H9 (cell line): Measurements from ENCODE around the gene ASCC2. TPM values are rescaled to one million over a fixed set of nuclear protein-coding genes. Genes with fewer than 3 reads are reported as not detected.
A peak's percentile ranks its signal among the peaks of the same experiment; 100 is the strongest.

Experiments used
- DNase-seq: peaks from one replicate; pipeline ENCODE4 v3.0.0-alpha.2; 2017
- H2AFZ ChIP-seq: one replicate; pipeline ENCODE4 v1.6.1; 2013; ENCODE audit warnings: mild to moderate bottlenecking, low read length, control low read depth, moderate library complexity
- H2AK5ac ChIP-seq: 2 replicates; pipeline ENCODE4 v1.6.1; 2013; ENCODE audit warnings: low read length, control low read depth, mixed read lengths; ENCODE audit not compliant: insufficient read length
- H2BK120ac ChIP-seq: one replicate; pipeline ENCODE4 v1.6.1; 2013; ENCODE audit warnings: low read depth, mild to moderate bottlenecking, low read length, control low read depth, inconsistent platforms; ENCODE audit not compliant: poor library complexity, severe bottlenecking
- H2BK12ac ChIP-seq: 2 replicates; pipeline ENCODE4 v1.6.1; 2013; ENCODE audit warnings: low read length, control low read depth, mixed read lengths, low read depth; ENCODE audit not compliant: insufficient read length
- H2BK15ac ChIP-seq: 2 replicates; pipeline ENCODE4 v1.6.1; 2013; ENCODE audit warnings: low read depth, low read length, control low read depth
- H2BK20ac ChIP-seq: one replicate; pipeline ENCODE4 v1.6.1; 2013; ENCODE audit warnings: low read depth, mild to moderate bottlenecking, low read length, control low read depth, inconsistent platforms; ENCODE audit not compliant: poor library complexity, severe bottlenecking
- H2BK5ac ChIP-seq: 2 replicates; pipeline ENCODE4 v1.6.1; 2013; ENCODE audit warnings: low read length, control low read depth, mixed read lengths; ENCODE audit not compliant: insufficient read length
- H3K14ac ChIP-seq: 2 replicates; pipeline ENCODE4 v1.6.1; 2013; ENCODE audit warnings: low read length, control low read depth; ENCODE audit not compliant: insufficient read depth
- H3K18ac ChIP-seq: 2 replicates; pipeline ENCODE4 v1.6.1; 2013; ENCODE audit warnings: low read depth, mild to moderate bottlenecking, mixed read lengths, low read length, control low read depth; ENCODE audit not compliant: insufficient read length
- H3K23ac ChIP-seq: 2 replicates; pipeline ENCODE4 v1.6.1; 2013; ENCODE audit warnings: low read length, control low read depth, mixed read lengths, low read depth; ENCODE audit not compliant: insufficient read length
- H3K23me2 ChIP-seq: 2 replicates; pipeline ENCODE4 v1.6.1; 2013; ENCODE audit warnings: low read depth, mild to moderate bottlenecking, mixed read lengths, low read length, control low read depth; ENCODE audit not compliant: insufficient read length, poor library complexity, severe bottlenecking
- H3K27ac ChIP-seq: 2 replicates; pipeline ENCODE4 v1.5.1; 2013; ENCODE audit warnings: low read length, control low read depth, mixed read lengths, low read depth; ENCODE audit not compliant: insufficient read length
- H3K27me3 ChIP-seq: 2 replicates; pipeline ENCODE4 v1.6.1; 2013; ENCODE audit warnings: low read length, control low read depth, inconsistent platforms; ENCODE audit not compliant: insufficient read depth
- H3K4ac ChIP-seq: 2 replicates; pipeline ENCODE4 v1.6.1; 2013; ENCODE audit warnings: low read depth, mild to moderate bottlenecking, control low read depth, inconsistent platforms, low read length, moderate library complexity
- H3K4me1 ChIP-seq: 2 replicates; pipeline ENCODE4 v1.6.1; 2013; ENCODE audit warnings: low read length, control low read depth, inconsistent platforms; ENCODE audit not compliant: insufficient read depth
- H3K4me2 ChIP-seq: 2 replicates; pipeline ENCODE4 v1.6.1; 2013; ENCODE audit warnings: low read length, control low read depth, mixed read lengths; ENCODE audit not compliant: insufficient read length, insufficient read depth
- H3K56ac ChIP-seq: 2 replicates; pipeline ENCODE4 v1.6.1; 2013; ENCODE audit warnings: low read depth, mild to moderate bottlenecking, mixed read lengths, low read length, control low read depth; ENCODE audit not compliant: insufficient read length
- H3K79me1 ChIP-seq: 2 replicates; pipeline ENCODE4 v1.6.1; 2013; ENCODE audit warnings: low read depth, mild to moderate bottlenecking, moderate library complexity, low read length, control low read depth, inconsistent platforms; ENCODE audit not compliant: insufficient read depth, poor library complexity, severe bottlenecking
- H3K79me2 ChIP-seq: 2 replicates; pipeline ENCODE4 v1.6.1; 2013; ENCODE audit warnings: low read length, control low read depth, inconsistent platforms; ENCODE audit not compliant: insufficient read depth
- H3K9ac ChIP-seq: 2 replicates; pipeline ENCODE4 v1.6.1; 2013; ENCODE audit warnings: low read length, control low read depth, mixed read lengths; ENCODE audit not compliant: insufficient read length; ENCODE audit errors: extremely low read depth
- H3K9me3 ChIP-seq: one replicate; pipeline ENCODE4 v1.6.1; 2013; ENCODE audit warnings: low read depth, low read length, inconsistent platforms; ENCODE audit not compliant: control insufficient read depth
- H3T11ph ChIP-seq: one replicate; pipeline ENCODE4 v1.6.1; 2013; ENCODE audit warnings: mild to moderate bottlenecking, low read length, control low read depth, inconsistent platforms
- H4K20me1 ChIP-seq: one replicate; pipeline ENCODE4 v1.6.1; 2013; ENCODE audit not compliant: control insufficient read depth, insufficient read length, insufficient read depth
- H4K5ac ChIP-seq: 2 replicates; pipeline ENCODE4 v1.6.1; 2013; ENCODE audit warnings: low read depth, mild to moderate bottlenecking, mixed read lengths, low read length, control low read depth; ENCODE audit not compliant: insufficient read length
- H4K8ac ChIP-seq: replicated peaks from 2 replicates; pipeline ENCODE4 v1.6.1; 2013; ENCODE audit warnings: low read length, control low read depth, mixed read lengths, low read depth; ENCODE audit not compliant: insufficient read length
- H4K91ac ChIP-seq: 2 replicates; pipeline ENCODE4 v1.6.1; 2013; ENCODE audit warnings: low read depth, mild to moderate bottlenecking, moderate library complexity, mixed read lengths, low read length, control low read depth; ENCODE audit not compliant: insufficient read length
- H3K27ac Mint-ChIP-seq, 3 experiments: 2 replicates in 2 of 3; 3 replicates in 1 of 3; pipeline ENCODE4 v1.8.0; 2020 to 2021; ENCODE audit warnings: mixed read lengths in 3 of 3, mild to moderate bottlenecking in 1 of 3, moderate library complexity in 1 of 3
- H3K27me3 Mint-ChIP-seq: 2 replicates; pipeline ENCODE4 v1.8.0; 2021; ENCODE audit warnings: low read depth, mild to moderate bottlenecking, moderate library complexity, mixed read lengths
- H3K36me3 Mint-ChIP-seq, 3 experiments: 2 replicates in 2 of 3; 3 replicates in 1 of 3; pipeline ENCODE4 v1.8.0; 2020 to 2021; ENCODE audit warnings: low read depth in 3 of 3, mixed read lengths in 3 of 3; ENCODE audit not compliant: insufficient read depth in 1 of 3
- H3K4me1 Mint-ChIP-seq, 2 experiments: 2 replicates each; pipeline ENCODE4 v1.8.0; 2020; ENCODE audit warnings: mixed read lengths in 2 of 2
- H3K4me3 Mint-ChIP-seq, 2 experiments: 2 replicates in 1 of 2; 3 replicates in 1 of 2; pipeline ENCODE4 v1.8.0; 2020 to 2021; ENCODE audit warnings: mild to moderate bottlenecking in 2 of 2, mixed read lengths in 2 of 2, moderate library complexity in 1 of 2
- H3K9me3 Mint-ChIP-seq, 2 experiments: 2 replicates in 1 of 2; 3 replicates in 1 of 2; pipeline ENCODE4 v1.8.0; 2020; ENCODE audit warnings: mild to moderate bottlenecking in 2 of 2, mixed read lengths in 2 of 2, moderate library complexity in 1 of 2
- WGBS: extraction: QIAGEN DNeasy Blood & Tissue Kit; methylation state at CpG from one replicate; pipeline ENCODE4 v1.1.7; 2013; ENCODE audit warnings: missing lambda C conversion rate, low lambda C conversion rate, mixed read lengths; ENCODE audit not compliant: insufficient read length; ENCODE audit errors: extremely low coverage; 5-methylcytosine and 5-hydroxymethylcytosine counted together
- total RNA-seq: library from RNA; stranded (reverse); gene quantifications from 2 replicates; pipeline ENCODE4 v1.2.1, GENCODE V29; 2021
- TF ChIP-seq, protein P1 (sequence below): fragments of 200-600 bp; sonication (generic); conservative IDR thresholded peaks from 3 replicates; pipeline ENCODE4 v1.8.0; 2021; ENCODE audit warnings: antibody characterized with exemption, mild to moderate bottlenecking

The ASCC2 gene
- total RNA-seq, 1 experiment from 2014 or later: 48.2 TPM

DNA sequence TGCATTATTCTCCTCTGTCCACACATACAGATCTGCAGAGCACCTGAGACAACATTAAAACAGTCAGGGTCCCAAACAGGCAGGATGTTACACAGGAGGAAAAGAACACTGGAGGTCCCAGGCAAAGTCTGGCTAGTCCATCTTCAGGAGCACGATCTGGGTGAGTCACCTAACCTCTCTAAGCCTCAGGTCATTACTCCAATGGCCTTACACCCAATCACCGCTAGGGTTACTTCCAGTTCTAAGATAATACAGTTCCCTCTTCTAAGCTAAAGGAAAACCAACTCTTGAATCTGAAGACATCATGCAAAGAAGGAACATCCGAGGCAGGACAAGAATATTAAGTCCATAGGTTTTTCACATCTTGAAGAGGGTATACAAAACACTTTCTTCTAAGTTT, 24.5 kb downstream of the ASCC2 start:
- Histone ChIP-seq H4K91ac (no peak overlapping the region), H3K23me2 (no peaks in the 10 kb centered on the region), H3K18ac (no peak overlapping the region), H2BK20ac (no peak overlapping the region), H3K27me3 (no peaks in the 10 kb centered on the region), H4K5ac (no peak overlapping the region), H2BK120ac (no peak overlapping the region), H4K8ac (no peak overlapping the region), H3K14ac (no peak overlapping the region), H3K79me2 (no peaks in the 10 kb centered on the region), H3K56ac (no peak overlapping the region), H2AFZ (no peak overlapping the region), H4K20me1 (no peaks in the 10 kb centered on the region), H3K27ac (no peak overlapping the region), H2BK5ac (no peak overlapping the region), H3K4me2 (no peak overlapping the region), H2AK5ac (no peak overlapping the region), H3K4ac (no peak overlapping the region), H3K23ac (no peak overlapping the region), H2BK15ac (no peak overlapping the region), H3K9ac (no peak overlapping the region), H3K9me3 (no peaks in the 10 kb centered on the region), H3K79me1 (no peaks in the 10 kb centered on the region), H3T11ph (no peak overlapping the region), H2BK12ac (no peak overlapping the region), H3K4me1 (no peaks in the 10 kb centered on the region)
- DNase-seq: no peak
- no CpG with 5 or more reads among the region's 3 CpGs for WGBS
- Mint-ChIP-seq H3K27me3 (no peaks in the 10 kb centered on the region), H3K4me3 (no peak overlapping the region), H3K9me3 (no peaks in the 10 kb centered on the region), H3K36me3 (peaks cover 4 to 70% (median 60%) of the 10 kb centered on the region in 3 experiments; a peak in 6 of 7 replicates), H3K27ac (no peak overlapping the region; a peak in 1 of 7 replicates), H3K4me1 (peaks cover 0 to 11% of the 10 kb centered on the region in 2 experiments; a peak in 2 of 4 replicates)
- TF ChIP-seq, protein P1, sequence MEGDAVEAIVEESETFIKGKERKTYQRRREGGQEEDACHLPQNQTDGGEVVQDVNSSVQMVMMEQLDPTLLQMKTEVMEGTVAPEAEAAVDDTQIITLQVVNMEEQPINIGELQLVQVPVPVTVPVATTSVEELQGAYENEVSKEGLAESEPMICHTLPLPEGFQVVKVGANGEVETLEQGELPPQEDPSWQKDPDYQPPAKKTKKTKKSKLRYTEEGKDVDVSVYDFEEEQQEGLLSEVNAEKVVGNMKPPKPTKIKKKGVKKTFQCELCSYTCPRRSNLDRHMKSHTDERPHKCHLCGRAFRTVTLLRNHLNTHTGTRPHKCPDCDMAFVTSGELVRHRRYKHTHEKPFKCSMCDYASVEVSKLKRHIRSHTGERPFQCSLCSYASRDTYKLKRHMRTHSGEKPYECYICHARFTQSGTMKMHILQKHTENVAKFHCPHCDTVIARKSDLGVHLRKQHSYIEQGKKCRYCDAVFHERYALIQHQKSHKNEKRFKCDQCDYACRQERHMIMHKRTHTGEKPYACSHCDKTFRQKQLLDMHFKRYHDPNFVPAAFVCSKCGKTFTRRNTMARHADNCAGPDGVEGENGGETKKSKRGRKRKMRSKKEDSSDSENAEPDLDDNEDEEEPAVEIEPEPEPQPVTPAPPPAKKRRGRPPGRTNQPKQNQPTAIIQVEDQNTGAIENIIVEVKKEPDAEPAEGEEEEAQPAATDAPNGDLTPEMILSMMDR: peak; percentile 45
